H1 (cell line): ENCODE results near the gene FIBIN. TPM values are rescaled to one million over a fixed set of nuclear protein-coding genes. Genes with fewer than 3 reads are reported as not detected.

ENCODE experiments used
- CTCF ChIA-PET: fragments of 300-600 bp; sonication (Branson Sonifier 250); formaldehyde crosslinking; loops from one replicate; lab custom pipeline; 2021; ENCODE audit not compliant: partially characterized antibody; lab: Charles Lee
- POLR2A ChIA-PET: fragments of 300-600 bp; sonication (Branson Sonifier 250); formaldehyde crosslinking; loops from one replicate; lab custom pipeline; 2021; ENCODE audit warnings: inconsistent platforms; ENCODE audit not compliant: partially characterized antibody; lab: Charles Lee
- DNase-seq, 2 experiments: peaks; one replicate each; pipeline versions ENCODE4 v3.0.0 to v3.0.0-alpha.2; 2010 to 2022; ENCODE audit warnings: low spot score in 2 of 2, low read depth in 1 of 2, mixed read lengths in 1 of 2
- FAIRE-seq: peaks from 2 replicates; lab custom pipeline; 2011; peaks lifted over from hg19 to GRCh38; lab: Jason Lieb, UNC
- H2AFZ ChIP-seq: 2 replicates; pipeline ENCODE4 v1.8.1; 2012; ENCODE audit warnings: low read length, inconsistent platforms
- H2AK5ac ChIP-seq: 2 replicates; pipeline ENCODE4 v1.6.1; 2013; ENCODE audit warnings: low read depth, low read length
- H2BK120ac ChIP-seq: replicated peaks from 2 replicates; pipeline ENCODE3; 2013; ENCODE audit warnings: low read depth, low read length, inconsistent platforms
- H2BK12ac ChIP-seq: 2 replicates; pipeline ENCODE4 v1.6.1; 2013; ENCODE audit warnings: low read depth, low read length
- H2BK15ac ChIP-seq: 2 replicates; pipeline ENCODE4 v1.6.1; 2013; ENCODE audit warnings: low read length
- H2BK20ac ChIP-seq: 2 replicates; pipeline ENCODE4 v1.6.1; 2013; ENCODE audit warnings: low read length
- H2BK5ac ChIP-seq: 2 replicates; pipeline ENCODE4 v1.6.1; 2013; ENCODE audit warnings: low read depth, low read length
- H3K14ac ChIP-seq: 2 replicates; pipeline ENCODE4 v1.6.1; 2013; ENCODE audit warnings: inconsistent platforms; ENCODE audit not compliant: insufficient read length
- H3K18ac ChIP-seq: 2 replicates; pipeline ENCODE4 v1.6.1; 2013; ENCODE audit warnings: low read length; ENCODE audit errors: extremely low read depth
- H3K23ac ChIP-seq: 2 replicates; pipeline ENCODE4 v1.6.1; 2013; ENCODE audit warnings: inconsistent platforms; ENCODE audit not compliant: insufficient read length
- H3K23me2 ChIP-seq: 2 replicates; pipeline ENCODE4 v1.6.1; 2013; ENCODE audit warnings: low read depth, low read length
- H3K27ac ChIP-seq: 2 replicates; pipeline ENCODE4 v1.6.1; 2011; ENCODE audit warnings: low read depth, low read length, inconsistent platforms
- H3K27me3 ChIP-seq, 4 experiments: replicated peaks in 1 of 4; 1 replicate in 1 of 4; 2 replicates in 3 of 4; pipeline versions ENCODE4 v1.6.1 to v1.8.1; 2011 to 2013; ENCODE audit warnings: low read length in 3 of 4, mild to moderate bottlenecking in 3 of 4, inconsistent platforms in 2 of 4, mixed read lengths in 2 of 4, moderate library complexity in 1 of 4; ENCODE audit not compliant: control insufficient read depth in 3 of 4, insufficient read depth in 3 of 4; ENCODE audit errors: extremely low read depth in 1 of 4
- H3K36me3 ChIP-seq, 4 experiments: 2 replicates each; pipeline versions ENCODE4 v1.6.1 to v1.8.1; 2011 to 2013; ENCODE audit warnings: mild to moderate bottlenecking in 4 of 4, low read length in 3 of 4, moderate library complexity in 2 of 4, control low read depth in 1 of 4, inconsistent platforms in 1 of 4; ENCODE audit not compliant: insufficient read depth in 4 of 4, control insufficient read depth in 2 of 4
- H3K4ac ChIP-seq: replicated peaks from 2 replicates; pipeline ENCODE3; 2013; ENCODE audit warnings: low read length, low read depth, mixed read lengths, inconsistent platforms; ENCODE audit not compliant: insufficient read length
- H3K4me1 ChIP-seq, 4 experiments: replicated peaks in 1 of 4; 1 replicate in 1 of 4; 2 replicates in 3 of 4; pipeline versions ENCODE4 v1.6.1 to v1.8.1; 2011 to 2013; ENCODE audit warnings: low read length in 3 of 4, inconsistent platforms in 2 of 4, mixed read lengths in 1 of 4; ENCODE audit not compliant: insufficient read depth in 4 of 4, control insufficient read depth in 3 of 4
- H3K4me2 ChIP-seq, 2 experiments: 2 replicates each; pipeline versions ENCODE4 v1.6.1 to v1.8.1; 2011 to 2013; ENCODE audit warnings: low read depth in 2 of 2, low read length in 2 of 2, control low read depth in 1 of 2, inconsistent platforms in 1 of 2, mild to moderate bottlenecking in 1 of 2; ENCODE audit not compliant: insufficient read depth in 1 of 2
- H3K4me3 ChIP-seq, 4 experiments: fragments of 200-600, 300-600 bp in 1 of 4; sonication (generic), shearing (Covaris generic), sonication (Bioruptor Twin) in 1 of 4; 2 replicates each; pipeline versions ENCODE4 v1.5.1 to v1.8.1; 2011 to 2016; ENCODE audit warnings: low read length in 4 of 4, low read depth in 3 of 4, control low read depth in 2 of 4, inconsistent platforms in 2 of 4, mild to moderate bottlenecking in 2 of 4, mixed read lengths in 1 of 4, moderate library complexity in 1 of 4; ENCODE audit not compliant: insufficient read depth in 2 of 4; ENCODE audit errors: extremely low read depth in 1 of 4
- H3K56ac ChIP-seq: replicated peaks from 2 replicates; pipeline ENCODE3; 2013; ENCODE audit warnings: low read depth, mild to moderate bottlenecking, mixed read lengths, low read length, inconsistent platforms; ENCODE audit not compliant: insufficient read length
- H3K79me1 ChIP-seq: 2 replicates; pipeline ENCODE4 v1.6.1; 2013; ENCODE audit warnings: low read depth, low read length, control low read depth
- H3K79me2 ChIP-seq, 2 experiments: 2 replicates each; pipeline versions ENCODE4 v1.6.1 to v1.8.1; 2012 to 2013; ENCODE audit warnings: low read length in 2 of 2, mild to moderate bottlenecking in 2 of 2, inconsistent platforms in 1 of 2; ENCODE audit not compliant: insufficient read depth in 2 of 2, control insufficient read depth in 1 of 2
- H3K9ac ChIP-seq, 4 experiments: replicated peaks in 1 of 4; 1 replicate in 1 of 4; 2 replicates in 3 of 4; pipeline versions ENCODE4 v1.6.1 to v1.8.1; 2011 to 2013; ENCODE audit warnings: low read depth in 3 of 4, low read length in 3 of 4, control low read depth in 2 of 4, mild to moderate bottlenecking in 2 of 4, moderate library complexity in 2 of 4, inconsistent platforms in 1 of 4; ENCODE audit errors: extremely low read depth in 1 of 4
- H3K9me3 ChIP-seq, 2 experiments: 2 replicates each; pipeline versions ENCODE4 v1.6.1 to v1.8.1; 2012 to 2013; ENCODE audit warnings: mild to moderate bottlenecking in 2 of 2, moderate library complexity in 2 of 2, control low read depth in 1 of 2, inconsistent platforms in 1 of 2, low read depth in 1 of 2, low read length in 1 of 2, mixed read lengths in 1 of 2; ENCODE audit not compliant: insufficient read depth in 2 of 2
- H4K20me1 ChIP-seq, 2 experiments: replicated peaks in 1 of 2; 2 replicates each; pipeline versions ENCODE3 to v1.8.1; 2011 to 2013; ENCODE audit warnings: inconsistent platforms in 2 of 2, low read length in 2 of 2, mild to moderate bottlenecking in 1 of 2; ENCODE audit not compliant: insufficient read depth in 2 of 2, control insufficient read depth in 1 of 2
- H4K5ac ChIP-seq: 2 replicates; pipeline ENCODE4 v1.6.1; 2013; ENCODE audit warnings: low read length, low read depth, mixed read lengths, inconsistent platforms; ENCODE audit not compliant: insufficient read length
- H4K8ac ChIP-seq: 2 replicates; pipeline ENCODE4 v1.8.0; 2013; ENCODE audit warnings: mild to moderate bottlenecking, moderate library complexity, low read length, inconsistent platforms; ENCODE audit not compliant: insufficient read depth; ENCODE audit errors: extremely low read depth
- H4K91ac ChIP-seq: replicated peaks from 2 replicates; pipeline ENCODE3; 2013; ENCODE audit warnings: low read length, mixed read lengths, inconsistent platforms; ENCODE audit not compliant: insufficient read length
- BRCA1 ChIP-seq: IDR thresholded peaks from 2 replicates; pipeline ENCODE4 v1.6.1; 2012; ENCODE audit warnings: low read depth, low read length, improper control_type of control experiment
- JUN ChIP-seq: IDR thresholded peaks from 2 replicates; pipeline ENCODE4 v1.6.1; 2011; ENCODE audit warnings: low read depth, mild to moderate bottlenecking, improper control_type of control experiment, low read length
- KDM4A ChIP-seq: IDR thresholded peaks from one replicate; pipeline ENCODE4 v1.7.1; 2012; ENCODE audit warnings: low read depth, mild to moderate bottlenecking, moderate library complexity, low read length, inconsistent platforms; ENCODE audit not compliant: severe bottlenecking
- NRF1 ChIP-seq: IDR thresholded peaks from 2 replicates; pipeline ENCODE4 v1.6.1; 2011; ENCODE audit warnings: mild to moderate bottlenecking, low read depth, low read length, improper control_type of control experiment
- TCF12 ChIP-seq: IDR thresholded peaks from 2 replicates; pipeline ENCODE4 v1.6.1; 2011; ENCODE audit warnings: low read depth, mild to moderate bottlenecking, low read length
- WGBS, 2 experiments: shearing (Covaris generic) in 1 of 2; methylation state at CpG; one replicate each; pipeline versions ENCODE4 v1.1.6 to v1.1.7; 2013 to 2015; ENCODE audit warnings: low lambda C conversion rate in 2 of 2, mixed read lengths in 2 of 2, inconsistent platforms in 1 of 2, low coverage in 1 of 2, missing lambda C conversion rate in 1 of 2; ENCODE audit not compliant: insufficient replicate concordance in 2 of 2, insufficient coverage in 1 of 2, insufficient read length in 1 of 2; ENCODE audit errors: extremely low coverage in 1 of 2, missing lambda C conversion rate in 1 of 2; 5-methylcytosine and 5-hydroxymethylcytosine counted together
- polyA plus RNA-seq, 7 experiments: library from polyadenylated mRNA; depleted of rRNA in 3 of 7; stranded (reverse) in 5 of 7; unstranded in 2 of 7; fragments of >200 nt in 5 of 7; fragments of 200-250 nt in 2 of 7; gene quantifications; 1 replicate in 5 of 7; 2 replicates in 1 of 7; 4 replicates in 1 of 7; pipeline versions ENCODE4 v1.2.1 to v1.2.3, GENCODE V29; 2011 to 2013; ENCODE audit warnings: missing spikeins in 2 of 7, mixed read lengths in 2 of 7
- total RNA-seq: library from RNA; stranded (reverse); fragmentation: NEBNext Ultra II Directional; extraction: Animal tissue kit (Norgen Biotek cat#: 25700); gene quantifications from 2 replicates; pipeline ENCODE4 v1.2.1, GENCODE V29; 2021

FIBIN gene
- total and polyA plus RNA-seq, 2 of the 8 experiments (the other 6 are each of a cell fraction or from before 2014, with no cell fraction given) = 0.38 to 0.45 TPM

DNA sequence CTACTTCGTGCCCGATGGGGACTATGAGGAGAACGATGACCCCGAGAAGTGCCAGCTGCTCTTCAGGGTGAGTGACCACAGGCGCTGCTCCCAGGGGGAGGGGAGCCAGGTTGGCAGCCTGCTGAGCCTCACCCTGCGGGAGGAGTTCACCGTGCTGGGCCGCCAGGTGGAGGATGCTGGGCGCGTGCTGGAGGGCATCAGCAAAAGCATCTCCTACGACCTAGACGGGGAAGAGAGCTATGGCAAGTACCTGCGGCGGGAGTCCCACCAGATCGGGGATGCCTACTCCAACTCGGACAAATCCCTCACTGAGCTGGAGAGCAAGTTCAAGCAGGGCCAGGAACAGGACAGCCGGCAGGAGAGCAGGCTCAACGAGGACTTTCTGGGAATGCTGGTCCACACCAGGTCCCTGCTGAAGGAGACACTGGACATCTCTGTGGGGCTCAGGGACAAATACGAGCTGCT lies 751 bp downstream of the FIBIN start:
- Histone ChIP-seq H4K20me1 (no peaks in the 10 kb centered on the region), H3K4ac (no peak overlapping the region), H3K14ac (no peak overlapping the region), H3K79me2 (no peaks in the 10 kb centered on the region), H2BK12ac (peak overlapping the region; percentile 73; the same call in 1 of the 2 replicates), H3K79me1 (no peaks in the 10 kb centered on the region), H2BK15ac (no peak overlapping the region), H4K91ac (no peak overlapping the region), H4K8ac (0 out of 2 replicates have a peak overlapping the region, but pooled peaks have one; percentile 51), H3K56ac (no peak overlapping the region), H2AFZ (peak overlapping the region; percentile 85; the same call in 1 of the 2 replicates), H3K9ac (no peak overlapping the region; a peak in 1 of 7 replicates), H4K5ac (no peak overlapping the region), H3K4me3 (peak overlapping the region; percentile 39 to 61 (median 48); a peak in 5 of 8 replicates), H2AK5ac (no peak overlapping the region), H3K4me2 (peak overlapping the region; percentile 71 to 82), H3K27me3 (peaks cover 0 to 10% (median 5%) of the 10 kb centered on the region in 4 experiments; a peak in 3 of 7 replicates), H3K18ac (no peak overlapping the region), H3K23ac (no peak overlapping the region), H3K36me3 (no peaks in the 10 kb centered on the region; a peak in 1 of 8 replicates), H3K9me3 (no peaks in the 10 kb centered on the region; a peak in 1 of 4 replicates), H2BK20ac (no peak overlapping the region), H3K23me2 (peaks cover 5% of the 10 kb centered on the region; the same call in 1 of the 2 replicates), H2BK5ac (no peak overlapping the region), H2BK120ac (no peak overlapping the region), H3K27ac (no peak overlapping the region), H3K4me1 (peaks cover 0 to 4% (median 0%) of the 10 kb centered on the region in 4 experiments; a peak in 1 of 7 replicates)
- ChIA-PET CTCF (interaction anchor here (1.6 to 3.7 kb wide), 3 partner anchors 9 to 710 kb away, joined by 3 to 11 read pairs (median 4); no protein-coding TSS in a partner anchor), POLR2A (interaction anchor here (1.1 kb wide), 1 partner anchor 30 kb away, joined by 3 read pairs; no protein-coding TSS in a partner anchor)
- DNase-seq = peak in 1 of 2 experiments; percentile 47
- TF ChIP-seq BRCA1 (no peak), KDM4A (no peak), TCF12 (no peak), NRF1 (no peak), JUN (no peak)
- no peak for FAIRE-seq
- 74% methylated on average over 19 of the region's 19 CpGs; no CpG with 5 or more reads in 1 of the 2 experiments for WGBS, 2 experiments
